GM10248 (cell line): ENCODE data around the gene FAM216B.
"Not testable (repeated sequence)": the region's sequence is repeated elsewhere in the genome, so short reads cannot be mapped to it uniquely, and the experiment has no call there.

Experiments
- CTCF ChIA-PET: fragments of 300-600 bp; sonication (Branson Sonifier 250); formaldehyde crosslinking; extraction: SDS; loops from one replicate; lab custom pipeline; 2021; ENCODE audit warnings: antibody characterized with exemption; lab: Yijun Ruan, JAX
- POLR2A ChIA-PET: fragments of 350-650 bp; sonication (Branson Sonifier 250); formaldehyde crosslinking; extraction: SDS; loops from one replicate; lab custom pipeline; 2020; ENCODE audit warnings: antibody characterized with exemption; lab: Yijun Ruan, JAX
- DNase-seq: peaks from one replicate; pipeline ENCODE4 v3.0.0; 2012; ENCODE audit errors: extremely low spot score
- TF ChIP-seq, protein P1 (sequence below): IDR thresholded peaks from 2 replicates; pipeline ENCODE4 v1.5.1; 2012; ENCODE audit warnings: mild to moderate bottlenecking, low read depth; ENCODE audit errors: extremely low read depth, missing control alignments, control extremely low read depth

The FAM216B gene

GRCh38 chr13:42814868-42815267 lies 33.5 kb downstream of the FAM216B start:
- no peak for DNase-seq
- POLR2A ChIA-PET, result no interaction called here
- TF ChIP-seq, protein P1, sequence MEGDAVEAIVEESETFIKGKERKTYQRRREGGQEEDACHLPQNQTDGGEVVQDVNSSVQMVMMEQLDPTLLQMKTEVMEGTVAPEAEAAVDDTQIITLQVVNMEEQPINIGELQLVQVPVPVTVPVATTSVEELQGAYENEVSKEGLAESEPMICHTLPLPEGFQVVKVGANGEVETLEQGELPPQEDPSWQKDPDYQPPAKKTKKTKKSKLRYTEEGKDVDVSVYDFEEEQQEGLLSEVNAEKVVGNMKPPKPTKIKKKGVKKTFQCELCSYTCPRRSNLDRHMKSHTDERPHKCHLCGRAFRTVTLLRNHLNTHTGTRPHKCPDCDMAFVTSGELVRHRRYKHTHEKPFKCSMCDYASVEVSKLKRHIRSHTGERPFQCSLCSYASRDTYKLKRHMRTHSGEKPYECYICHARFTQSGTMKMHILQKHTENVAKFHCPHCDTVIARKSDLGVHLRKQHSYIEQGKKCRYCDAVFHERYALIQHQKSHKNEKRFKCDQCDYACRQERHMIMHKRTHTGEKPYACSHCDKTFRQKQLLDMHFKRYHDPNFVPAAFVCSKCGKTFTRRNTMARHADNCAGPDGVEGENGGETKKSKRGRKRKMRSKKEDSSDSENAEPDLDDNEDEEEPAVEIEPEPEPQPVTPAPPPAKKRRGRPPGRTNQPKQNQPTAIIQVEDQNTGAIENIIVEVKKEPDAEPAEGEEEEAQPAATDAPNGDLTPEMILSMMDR, result no peak

DNA sequence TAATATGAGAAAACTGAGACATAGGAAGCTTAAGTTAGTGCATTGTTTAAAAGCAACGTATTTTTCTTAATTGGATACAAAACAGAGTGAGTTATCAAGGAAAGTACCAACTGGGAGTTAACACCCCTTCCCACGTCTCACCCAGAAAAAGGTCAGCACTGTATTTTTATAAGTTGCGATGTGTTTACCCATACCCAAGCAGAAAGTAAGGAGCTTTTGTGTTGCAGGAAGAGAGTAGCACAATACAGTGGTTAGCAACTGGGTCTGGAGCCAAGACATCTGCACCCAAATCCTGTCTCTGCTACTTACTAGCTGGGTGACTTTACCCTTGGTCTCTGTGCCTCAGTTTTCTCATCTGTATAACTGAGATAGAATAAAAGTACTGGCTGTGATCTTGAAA lies 34.3 kb downstream of the FAM216B start:
- DNase-seq, result no peak
- ChIA-PET POLR2A (no interaction called here), CTCF (interaction anchor here (3.3 kb wide), 1 partner anchor 10 kb away, joined by 15 read pairs; no protein-coding TSS in a partner anchor)
- TF ChIP-seq, protein P1, result no peak

More at GRCh38 chr13:42814868-42815267, 33.5 kb downstream of the FAM216B start:
- CTCF ChIA-PET, result no interaction called here

GRCh38 chr13:42816538-42816937 lies 35.2 kb downstream of the FAM216B start:
- ChIA-PET CTCF (interaction anchor here (1.1 to 3.3 kb wide), 3 partner anchors 11 to 33 kb away, joined by 3 to 15 read pairs (median 3); no protein-coding TSS in a partner anchor), POLR2A (no interaction called here)
- DNase-seq, result no peak
- TF ChIP-seq, protein P1, result no peak

GRCh38 chr13:42819687-42820086 lies 38.3 kb downstream of the FAM216B start:
- CTCF ChIA-PET, result interaction anchor here (0.9 to 1.8 kb wide), 2 partner anchors 16 to 33 kb away, joined by 3 to 4 read pairs; no protein-coding TSS in a partner anchor
- DNase-seq, POLR2A ChIA-PET: not testable (repeated sequence)

GRCh38 chr13:42820451-42820850 lies 39.1 kb downstream of the FAM216B start:
- no peak for DNase-seq
- POLR2A ChIA-PET, result no interaction called here
- CTCF ChIA-PET, result interaction anchor here (1.0 to 1.8 kb wide), 3 partner anchors 11 to 32 kb away, joined by 3 to 4 read pairs (median 3); no protein-coding TSS in a partner anchor
- TF ChIP-seq, protein P1, result no peak

DNA sequence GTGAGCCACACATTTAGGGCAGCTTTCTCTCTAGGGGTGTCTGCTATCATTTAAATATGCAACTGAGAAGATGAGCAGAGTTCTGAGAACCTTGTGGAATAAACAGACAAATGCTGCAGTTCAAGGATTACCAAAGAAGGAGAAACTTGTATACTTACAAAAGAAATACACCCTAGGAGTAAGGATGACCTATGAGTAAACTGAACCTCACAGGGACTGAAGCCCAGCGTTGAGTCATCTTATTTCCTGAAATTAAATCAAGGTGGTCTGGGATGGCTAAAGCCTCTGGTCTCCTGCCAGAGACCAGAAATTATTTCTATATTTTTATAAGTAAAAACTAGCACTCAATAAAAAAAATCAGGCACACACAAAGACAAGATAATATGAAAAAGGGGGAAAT lies 40.1 kb downstream of the FAM216B start:
- DNase-seq, result no peak
- TF ChIP-seq, protein P1, result no peak
- ChIA-PET POLR2A (no interaction called here), CTCF (interaction anchor here (1.8 kb wide), 1 partner anchor 31 kb away, joined by 4 read pairs; no protein-coding TSS in a partner anchor)

DNA sequence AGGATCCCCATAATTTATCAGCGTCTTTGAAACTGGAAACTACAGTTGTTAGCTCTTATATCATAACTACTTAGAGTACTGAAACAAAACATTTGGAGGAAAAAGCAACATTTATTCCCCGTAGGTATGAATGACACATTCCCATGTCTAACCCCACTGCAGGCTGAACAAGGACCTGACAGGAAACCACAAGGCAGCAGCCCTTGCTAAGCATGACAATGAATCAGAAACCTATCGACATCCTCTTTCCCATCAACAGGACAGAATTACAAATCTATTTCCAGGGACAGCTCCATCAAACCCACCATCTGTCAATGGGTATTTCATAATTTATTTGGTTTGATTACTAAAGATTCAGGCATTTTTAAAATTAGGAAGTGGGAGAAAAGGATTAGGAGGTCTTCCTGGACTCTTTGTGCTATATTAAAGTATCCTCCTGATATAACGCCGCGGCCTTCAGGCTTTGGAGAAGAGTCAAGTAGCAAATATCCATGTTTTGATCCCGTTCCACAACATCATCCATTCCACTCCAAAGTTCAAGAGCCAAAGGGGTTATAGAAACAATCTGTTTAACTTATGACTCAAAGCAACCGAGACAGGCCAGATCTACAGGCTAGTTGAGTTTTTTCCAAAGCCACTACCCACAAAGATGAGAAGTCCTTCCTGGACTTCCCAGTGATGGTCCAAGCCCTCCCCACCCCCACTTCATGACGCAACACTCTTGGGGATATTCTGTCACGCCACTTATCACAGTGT lies 51.1 kb downstream of the FAM216B start:
- ChIA-PET CTCF (interaction anchor here (1.2 kb wide), 1 partner anchor 12 kb away, joined by 3 read pairs; no protein-coding TSS in a partner anchor), POLR2A (no interaction called here)
- DNase-seq, result no peak
- TF ChIP-seq, protein P1, result no peak
